Measurements from ENCODE around the gene SORCS2. TPM values are rescaled to one million over a fixed set of nuclear protein-coding genes. Genes with fewer than 3 reads are reported as not detected.

The SORCS2 gene
- total RNA-seq, 1 donor from 2014 or later, result 3.0 TPM

DNA sequence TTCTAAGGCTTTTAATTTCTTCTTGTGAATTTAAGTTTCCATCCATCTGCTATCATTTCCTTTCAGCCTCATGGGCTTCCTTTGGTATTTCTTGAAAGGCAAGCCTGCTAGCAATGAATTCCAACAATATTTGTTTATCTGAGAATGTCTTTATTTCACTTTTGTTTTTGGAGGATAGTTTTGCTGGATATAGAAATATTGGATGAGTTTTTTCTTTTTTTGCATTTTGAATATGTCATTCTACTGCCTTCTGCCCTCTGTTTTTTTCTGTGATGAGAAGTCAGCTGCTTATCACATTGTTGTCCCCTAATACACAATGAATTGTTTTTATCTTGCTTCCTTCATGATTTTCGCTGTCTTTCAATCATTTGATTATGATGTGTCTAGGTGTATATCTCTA lies 13.2 kb upstream of the SORCS2 start:
- peaks cover 3% of the 10 kb centered on the region for H3K36me3 Mint-ChIP-seq (ENCODE audit: unreplicated experiment)
- no peaks in the 10 kb centered on the region for H3K4me1 Mint-ChIP-seq (ENCODE audit: unreplicated experiment)
- no peak overlapping the region for H3K4me3 Mint-ChIP-seq (ENCODE audit: unreplicated experiment)
- H3K9me3 Mint-ChIP-seq (ENCODE audit: unreplicated experiment), result peaks cover 13% of the 10 kb centered on the region
- H3K27me3 Mint-ChIP-seq (ENCODE audit: unreplicated experiment), result peaks cover 36% of the 10 kb centered on the region
- no peak overlapping the region for H3K27ac Mint-ChIP-seq (ENCODE audit: unreplicated experiment)
- TF ChIP-seq, protein P1, sequence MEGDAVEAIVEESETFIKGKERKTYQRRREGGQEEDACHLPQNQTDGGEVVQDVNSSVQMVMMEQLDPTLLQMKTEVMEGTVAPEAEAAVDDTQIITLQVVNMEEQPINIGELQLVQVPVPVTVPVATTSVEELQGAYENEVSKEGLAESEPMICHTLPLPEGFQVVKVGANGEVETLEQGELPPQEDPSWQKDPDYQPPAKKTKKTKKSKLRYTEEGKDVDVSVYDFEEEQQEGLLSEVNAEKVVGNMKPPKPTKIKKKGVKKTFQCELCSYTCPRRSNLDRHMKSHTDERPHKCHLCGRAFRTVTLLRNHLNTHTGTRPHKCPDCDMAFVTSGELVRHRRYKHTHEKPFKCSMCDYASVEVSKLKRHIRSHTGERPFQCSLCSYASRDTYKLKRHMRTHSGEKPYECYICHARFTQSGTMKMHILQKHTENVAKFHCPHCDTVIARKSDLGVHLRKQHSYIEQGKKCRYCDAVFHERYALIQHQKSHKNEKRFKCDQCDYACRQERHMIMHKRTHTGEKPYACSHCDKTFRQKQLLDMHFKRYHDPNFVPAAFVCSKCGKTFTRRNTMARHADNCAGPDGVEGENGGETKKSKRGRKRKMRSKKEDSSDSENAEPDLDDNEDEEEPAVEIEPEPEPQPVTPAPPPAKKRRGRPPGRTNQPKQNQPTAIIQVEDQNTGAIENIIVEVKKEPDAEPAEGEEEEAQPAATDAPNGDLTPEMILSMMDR (IDR thresholded peaks at IDR 0.05), result no peak
- DNase-seq (ENCODE audit: extremely low spot score, unreplicated experiment), result no peak

DNA sequence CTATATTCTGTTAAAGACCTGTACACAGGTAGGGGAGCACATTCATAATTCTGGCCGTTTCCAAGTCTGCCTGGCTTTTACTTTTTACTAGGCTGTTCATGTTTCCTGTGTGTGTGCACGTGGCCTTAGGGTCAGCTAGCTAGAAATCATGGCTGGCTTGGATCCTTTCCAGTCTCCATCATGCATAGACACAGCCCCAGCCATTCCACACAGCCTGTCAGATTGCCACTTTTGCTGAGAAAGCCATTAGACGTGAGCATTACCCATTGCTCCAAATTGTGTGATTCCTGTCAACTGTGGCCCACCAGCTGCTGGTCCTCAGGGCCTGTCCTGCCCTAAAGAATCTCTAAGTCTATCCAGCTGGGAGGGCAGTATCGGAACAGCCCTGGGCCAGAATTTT lies 11.4 kb upstream of the SORCS2 start:
- Mint-ChIP-seq H3K27me3 (ENCODE audit: unreplicated experiment) (peaks cover 28% of the 10 kb centered on the region), H3K27ac (ENCODE audit: unreplicated experiment) (no peak overlapping the region)

DNA sequence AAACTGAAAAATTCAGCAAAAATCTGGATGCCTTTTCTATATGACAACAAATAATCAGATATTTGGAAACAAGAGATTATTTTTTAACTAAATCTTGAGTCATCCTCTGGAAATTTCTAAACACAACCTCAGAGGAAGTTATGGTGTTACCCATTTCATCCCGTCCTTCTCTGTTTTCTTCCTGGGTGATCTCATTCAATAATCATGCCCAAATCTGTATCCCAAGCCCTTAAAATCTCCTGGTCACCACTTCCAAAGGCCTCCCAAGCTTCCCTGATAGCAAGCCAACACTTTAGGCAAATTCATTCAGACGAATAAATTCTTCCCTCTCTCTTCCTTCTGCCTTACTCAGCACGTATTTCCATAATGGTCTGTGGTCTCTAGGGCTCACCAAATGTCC lies 9.7 kb upstream of the SORCS2 start:
- H3K4me1 Mint-ChIP-seq (ENCODE audit: unreplicated experiment), result no peaks in the 10 kb centered on the region
- H3K27me3 Mint-ChIP-seq (ENCODE audit: unreplicated experiment), result peaks cover 26% of the 10 kb centered on the region
- H3K27ac Mint-ChIP-seq (ENCODE audit: unreplicated experiment), result no peak overlapping the region
- no peak for DNase-seq (ENCODE audit: extremely low spot score, unreplicated experiment)
- H3K4me3 Mint-ChIP-seq (ENCODE audit: unreplicated experiment), result no peak overlapping the region
- peaks cover 3% of the 10 kb centered on the region for H3K36me3 Mint-ChIP-seq (ENCODE audit: unreplicated experiment)
- peaks cover 13% of the 10 kb centered on the region for H3K9me3 Mint-ChIP-seq (ENCODE audit: unreplicated experiment)
- TF ChIP-seq, protein P1 (IDR thresholded peaks at IDR 0.05), result no peak

More for the DNA sequence above, 11.4 kb upstream of the SORCS2 start:
- no peak for DNase-seq (ENCODE audit: extremely low spot score, unreplicated experiment)
- H3K4me3 Mint-ChIP-seq (ENCODE audit: unreplicated experiment), result no peak overlapping the region
- H3K36me3 Mint-ChIP-seq (ENCODE audit: unreplicated experiment), result peaks cover 3% of the 10 kb centered on the region
- TF ChIP-seq, protein P1 (IDR thresholded peaks at IDR 0.05), result no peak
- peaks cover 13% of the 10 kb centered on the region for H3K9me3 Mint-ChIP-seq (ENCODE audit: unreplicated experiment)
- H3K4me1 Mint-ChIP-seq (ENCODE audit: unreplicated experiment), result no peaks in the 10 kb centered on the region

DNA sequence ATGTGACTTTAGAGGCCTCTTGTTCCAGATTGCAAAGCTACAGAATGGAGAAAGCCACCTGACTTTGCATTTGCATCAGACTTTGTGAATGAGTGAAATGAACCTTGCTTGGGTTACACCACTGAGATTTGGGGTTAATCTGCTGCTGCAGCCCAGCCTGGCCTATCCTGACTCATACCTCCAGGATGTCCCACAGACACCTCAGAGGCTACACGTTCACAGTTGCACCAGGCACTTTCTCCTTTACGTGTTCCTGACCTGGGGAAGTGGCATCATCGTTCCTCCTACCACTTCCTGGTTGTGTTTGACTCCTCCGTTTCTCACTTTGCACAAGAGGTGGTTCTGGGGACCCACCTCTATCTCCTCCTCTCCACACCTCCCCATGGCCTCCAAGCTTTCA lies 9.2 kb upstream of the SORCS2 start:
- no peak for DNase-seq (ENCODE audit: extremely low spot score, unreplicated experiment)
- peaks cover 3% of the 10 kb centered on the region for H3K36me3 Mint-ChIP-seq (ENCODE audit: unreplicated experiment)
- peaks cover 29% of the 10 kb centered on the region for H3K27me3 Mint-ChIP-seq (ENCODE audit: unreplicated experiment)
- TF ChIP-seq, protein P1 (IDR thresholded peaks at IDR 0.05), result no peak
- H3K4me1 Mint-ChIP-seq (ENCODE audit: unreplicated experiment), result no peaks in the 10 kb centered on the region
- no peak overlapping the region for H3K4me3 Mint-ChIP-seq (ENCODE audit: unreplicated experiment)
- no peak overlapping the region for H3K27ac Mint-ChIP-seq (ENCODE audit: unreplicated experiment)
- H3K9me3 Mint-ChIP-seq (ENCODE audit: unreplicated experiment), result peaks cover 11% of the 10 kb centered on the region

DNA sequence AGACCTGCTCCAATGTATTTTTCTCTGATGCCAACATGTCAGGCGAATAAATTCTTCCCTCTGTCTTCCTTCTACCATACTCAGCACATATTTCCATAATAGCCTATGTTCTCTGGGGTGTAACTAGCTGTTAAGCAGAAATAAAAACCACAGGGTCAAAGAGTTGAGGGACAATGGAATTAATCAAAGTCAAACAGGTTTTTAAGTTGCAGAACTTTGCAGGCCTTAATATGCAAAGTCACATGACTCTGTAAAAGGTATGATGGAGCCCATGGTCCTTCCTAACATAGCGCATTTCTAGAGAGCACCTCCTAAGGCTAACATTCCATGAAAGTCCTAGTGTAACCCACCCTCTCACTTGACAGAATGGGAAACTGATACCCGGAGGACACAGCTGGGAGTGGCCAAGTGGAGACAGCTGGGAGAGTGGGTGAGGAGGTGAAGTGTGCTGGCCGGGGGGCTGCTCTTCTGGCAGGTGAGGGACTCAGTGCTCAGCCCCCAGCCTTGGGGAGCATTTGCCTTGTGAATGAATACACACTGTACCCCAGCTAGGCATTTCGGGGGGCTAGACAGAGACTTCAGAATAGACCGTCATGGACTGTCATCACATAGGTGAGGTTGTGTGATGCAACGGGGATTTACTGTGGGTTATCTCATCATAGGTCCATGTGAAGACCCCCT lies 8.4 kb upstream of the SORCS2 start:
- Mint-ChIP-seq H3K27me3 (ENCODE audit: unreplicated experiment) (peaks cover 37% of the 10 kb centered on the region), H3K9me3 (ENCODE audit: unreplicated experiment) (peaks cover 8% of the 10 kb centered on the region), H3K36me3 (ENCODE audit: unreplicated experiment) (peaks cover 3% of the 10 kb centered on the region), H3K4me3 (ENCODE audit: unreplicated experiment) (no peak overlapping the region), H3K4me1 (ENCODE audit: unreplicated experiment) (no peaks in the 10 kb centered on the region), H3K27ac (ENCODE audit: unreplicated experiment) (no peak overlapping the region)
- DNase-seq (ENCODE audit: extremely low spot score, unreplicated experiment), result no peak
- TF ChIP-seq, protein P1 (IDR thresholded peaks at IDR 0.05), result no peak
